SK-N-SH (cell line): ENCODE results near the gene POLR1D.

Experiments
- FOXM1 ChIP-seq: IDR thresholded peaks from 2 replicates; pipeline ENCODE4 v1.4.0; 2012; ENCODE audit warnings: low read depth, mild to moderate bottlenecking
- YY1 ChIP-seq: IDR thresholded peaks from 2 replicates; pipeline ENCODE4 v1.4.0; 2012; ENCODE audit warnings: low read depth, mild to moderate bottlenecking

DNA sequence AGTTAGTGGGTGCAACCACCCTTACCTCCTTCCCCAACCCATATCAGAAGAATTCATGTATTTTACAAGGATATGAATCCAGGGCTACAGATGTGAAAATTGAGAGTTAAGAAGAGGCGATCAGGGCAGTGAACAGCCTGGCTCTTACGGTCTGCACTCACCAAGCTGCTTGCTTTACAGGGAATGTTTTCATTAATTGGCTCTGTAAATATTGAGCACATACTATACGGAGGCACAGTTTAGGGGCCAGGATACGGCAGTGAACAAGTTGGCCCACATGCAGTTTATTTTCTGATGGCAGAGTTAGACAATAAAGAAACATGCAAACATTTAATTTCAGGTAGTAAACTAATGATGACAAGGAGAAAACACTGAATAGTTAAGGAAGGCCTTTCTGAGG is 6.4 kb downstream of the POLR1D start:
- TF ChIP-seq YY1 (no peak), FOXM1 (no peak)
